HG03442 (cell line): ENCODE data around the gene AKAP13.
"Not testable (repeated sequence)": the region's sequence is repeated elsewhere in the genome, so short reads cannot be mapped to it uniquely, and the experiment has no call there.

Experiments used
- ATAC-seq: cut with Tn5 transposase; IDR thresholded peaks from one replicate; pipeline ENCODE4 v1.9.1; 2021; ENCODE audit warnings: mild to moderate bottlenecking, moderate library complexity; ENCODE audit not compliant: unreplicated experiment

The AKAP13 gene

DNA sequence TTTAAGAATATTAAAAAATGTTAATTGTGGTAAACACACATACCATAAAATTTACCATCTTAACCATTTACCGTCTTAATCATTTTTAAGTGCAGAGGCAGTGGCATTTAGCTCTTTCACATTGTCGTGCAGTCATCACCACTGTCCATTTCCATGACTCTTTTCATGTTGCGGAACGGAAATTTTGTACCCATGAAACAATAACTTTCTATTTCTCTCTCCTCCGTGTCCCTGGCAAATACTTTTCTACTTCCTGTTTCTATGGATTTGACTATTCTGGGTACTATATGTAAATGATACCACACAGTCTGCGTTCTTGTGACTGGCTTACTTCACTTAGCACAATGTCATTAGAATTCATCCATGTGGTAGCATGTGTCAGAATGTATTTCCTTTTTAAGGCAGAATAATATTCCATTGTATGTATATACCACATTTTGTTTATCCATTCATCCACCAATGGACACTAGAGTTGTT, 27.9 kb downstream of the AKAP13 start:
- peak; percentile 39 for ATAC-seq

- no peak for ATAC-seq
These were observed 31.7 kb downstream of the AKAP13 start for GRCh38 chr15:85412066-85412465.

DNA sequence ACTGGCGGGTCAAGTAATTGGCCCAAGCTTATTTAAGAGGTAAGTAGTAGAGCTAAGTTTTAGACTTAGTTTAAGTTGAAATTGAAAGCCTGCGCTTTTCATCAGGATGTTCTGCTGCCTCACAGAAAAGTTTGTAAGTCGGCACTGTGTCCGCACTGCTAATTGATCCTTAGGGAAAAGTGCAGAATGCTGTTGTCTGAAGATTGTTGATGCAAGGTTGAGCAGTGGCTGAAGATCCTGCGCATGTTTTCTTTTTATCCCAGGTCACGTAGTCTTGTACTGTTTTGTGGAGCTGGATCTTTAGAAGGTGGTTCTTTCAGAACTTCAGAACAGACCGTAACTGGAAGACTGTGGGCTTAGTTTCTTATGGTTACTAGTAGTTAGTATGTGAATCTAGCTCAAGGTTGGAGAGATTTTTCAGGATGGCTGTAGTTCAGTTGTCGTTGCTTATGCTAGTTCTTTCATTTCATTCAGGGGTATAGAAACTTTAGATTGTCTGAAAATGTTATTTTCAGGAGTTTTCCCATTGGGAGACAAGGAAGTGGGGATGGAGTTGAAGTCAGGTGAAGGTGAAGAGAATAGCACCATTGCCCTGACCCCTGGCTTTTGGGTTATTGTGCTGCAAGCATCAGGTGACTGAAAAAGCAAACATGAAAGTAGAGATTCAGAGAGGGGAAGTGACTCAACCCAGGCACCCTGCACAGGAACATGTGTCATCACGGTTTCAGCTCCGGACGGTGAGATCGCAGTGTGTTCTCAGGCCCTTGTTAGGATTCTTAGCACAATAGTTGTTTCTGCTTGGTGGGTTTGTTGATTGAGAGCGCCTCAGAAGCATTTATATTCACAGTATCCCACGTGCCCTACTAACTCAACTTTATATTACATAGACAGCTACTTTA, 32.8 kb downstream of the AKAP13 start:
- peak; percentile 98 for ATAC-seq

- no peak for ATAC-seq
These were observed 33.6 kb downstream of the AKAP13 start for GRCh38 chr15:85414037-85414436.

DNA sequence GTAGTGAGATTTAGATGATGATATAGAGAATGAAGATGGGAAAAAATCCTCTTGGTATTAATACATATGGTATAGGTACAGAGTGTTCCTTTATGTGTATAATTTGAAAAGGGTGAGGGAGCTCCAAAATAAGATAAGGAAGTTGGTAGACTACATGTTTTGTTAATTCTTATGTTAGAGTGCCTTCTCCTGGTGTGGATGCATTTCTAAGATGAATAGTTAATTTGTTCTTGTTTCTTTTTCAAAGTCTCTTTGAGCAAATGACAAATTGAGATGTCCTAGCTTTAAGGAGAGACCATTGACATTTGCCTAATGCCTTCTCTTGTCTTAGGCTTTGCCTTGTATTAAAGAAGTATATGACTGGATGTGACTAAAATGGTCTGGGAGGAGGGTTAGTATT, 34.1 kb downstream of the AKAP13 start:
- no peak for ATAC-seq

- no peak for ATAC-seq
These were observed 34.6 kb downstream of the AKAP13 start for GRCh38 chr15:85414991-85415390.

- ATAC-seq: no peak
These were observed 35.4 kb downstream of the AKAP13 start for GRCh38 chr15:85415783-85416182.

DNA sequence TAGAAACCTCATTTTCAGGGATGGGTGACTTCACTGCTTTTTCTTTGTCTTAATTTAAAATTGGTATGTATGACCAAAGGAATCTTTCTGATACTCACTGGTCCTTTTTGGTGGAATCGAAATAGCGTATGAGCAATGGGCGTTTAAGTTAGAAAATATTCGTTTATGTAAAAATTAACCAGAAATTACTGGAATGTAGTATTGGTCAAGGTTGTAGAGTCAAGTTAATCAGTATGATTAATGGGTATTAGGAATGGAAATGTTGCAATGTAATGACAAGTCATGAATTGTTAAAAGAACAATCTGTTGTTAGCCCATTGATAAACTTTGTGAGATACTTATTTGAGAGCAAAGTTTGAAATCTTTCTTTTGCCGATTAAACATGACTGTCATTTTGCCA, 36.9 kb downstream of the AKAP13 start:
- ATAC-seq: no peak

DNA sequence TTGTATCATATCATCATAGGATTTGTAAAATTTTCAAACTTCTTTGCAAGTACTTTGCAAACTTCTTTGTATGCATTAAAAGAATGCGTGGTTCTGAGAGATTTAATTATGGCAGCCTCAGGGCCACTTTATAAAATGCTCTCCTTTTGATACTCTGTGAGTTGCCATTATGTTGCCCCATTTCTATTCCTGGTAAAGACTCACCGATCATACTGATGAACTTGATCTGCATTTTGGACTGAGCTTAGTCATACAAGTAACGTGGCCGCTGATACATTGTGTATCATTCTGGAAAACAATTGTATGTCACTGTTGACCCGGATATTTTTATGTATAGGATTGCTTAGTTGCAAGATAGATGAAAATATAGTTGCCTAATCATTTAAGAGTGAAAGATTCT, 38.8 kb downstream of the AKAP13 start:
- ATAC-seq: no peak

- ATAC-seq: no peak
These were observed 40.9 kb downstream of the AKAP13 start for GRCh38 chr15:85421116-85421925.

GRCh38 chr15:85422607-85423006, 42.2 kb downstream of the AKAP13 start:
- no peak for ATAC-seq

DNA sequence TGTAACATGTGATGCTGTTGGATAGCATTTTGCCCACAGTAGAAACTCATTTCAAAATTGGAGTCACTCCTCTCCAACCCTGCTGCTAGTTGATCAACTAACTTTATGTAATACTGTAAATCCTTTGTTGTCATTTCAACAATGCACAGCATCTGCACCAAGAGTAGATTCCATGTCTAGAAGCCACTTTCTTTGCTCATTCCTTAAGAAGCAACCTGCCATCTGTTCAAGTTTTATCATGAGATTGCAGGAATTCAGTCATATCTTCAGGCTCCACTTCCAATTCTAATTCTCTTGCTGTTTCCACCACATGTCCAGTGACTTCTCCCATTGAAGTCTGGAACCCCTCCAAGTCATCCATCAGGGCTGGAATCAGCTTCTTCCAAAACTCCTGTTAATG, 42.9 kb downstream of the AKAP13 start:
- no peak for ATAC-seq

DNA sequence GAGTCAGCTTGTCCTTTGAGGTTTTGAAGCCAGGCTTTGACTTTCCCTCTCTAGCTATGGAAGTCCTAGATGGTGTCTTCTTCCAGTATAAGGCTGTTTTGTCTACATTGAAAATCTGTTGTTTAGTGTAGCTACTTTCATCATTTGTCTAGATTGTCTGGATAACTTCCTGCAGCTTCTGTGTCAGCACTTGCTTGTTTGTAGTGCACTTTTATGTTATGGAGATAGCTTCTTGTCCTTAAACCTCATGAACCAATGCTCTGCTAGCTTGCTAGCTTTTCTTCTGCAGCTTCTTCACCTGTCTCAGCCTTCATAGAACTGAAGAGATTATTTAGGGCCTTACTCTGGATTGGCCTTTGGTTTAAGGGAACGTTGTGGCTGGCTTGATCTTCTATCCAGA, 43.8 kb downstream of the AKAP13 start:
- no peak for ATAC-seq

DNA sequence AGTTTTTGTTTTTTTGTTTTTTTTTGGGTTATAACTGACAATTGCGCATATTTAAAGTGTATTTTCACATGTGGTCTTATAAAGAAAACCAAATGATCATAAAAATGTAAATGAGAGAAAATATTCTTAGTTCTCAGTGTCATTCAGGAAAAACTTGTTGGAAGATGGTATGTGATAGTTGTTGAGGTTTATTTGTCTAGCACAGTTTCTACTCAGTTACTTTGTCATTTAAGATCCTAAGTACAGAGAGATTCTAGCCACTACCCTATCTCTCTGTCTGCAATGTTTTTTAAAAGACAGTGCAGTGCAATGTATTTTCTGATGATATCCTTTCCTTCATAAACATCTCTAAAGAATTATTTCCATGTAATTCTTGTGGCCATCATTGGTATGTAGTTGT, 46.1 kb downstream of the AKAP13 start:
- ATAC-seq: no peak

GRCh38 chr15:85427286-85428028, 47.1 kb downstream of the AKAP13 start:
- no peak for ATAC-seq

- ATAC-seq: no peak
These were observed 49.1 kb downstream of the AKAP13 start for GRCh38 chr15:85429522-85429921.

DNA sequence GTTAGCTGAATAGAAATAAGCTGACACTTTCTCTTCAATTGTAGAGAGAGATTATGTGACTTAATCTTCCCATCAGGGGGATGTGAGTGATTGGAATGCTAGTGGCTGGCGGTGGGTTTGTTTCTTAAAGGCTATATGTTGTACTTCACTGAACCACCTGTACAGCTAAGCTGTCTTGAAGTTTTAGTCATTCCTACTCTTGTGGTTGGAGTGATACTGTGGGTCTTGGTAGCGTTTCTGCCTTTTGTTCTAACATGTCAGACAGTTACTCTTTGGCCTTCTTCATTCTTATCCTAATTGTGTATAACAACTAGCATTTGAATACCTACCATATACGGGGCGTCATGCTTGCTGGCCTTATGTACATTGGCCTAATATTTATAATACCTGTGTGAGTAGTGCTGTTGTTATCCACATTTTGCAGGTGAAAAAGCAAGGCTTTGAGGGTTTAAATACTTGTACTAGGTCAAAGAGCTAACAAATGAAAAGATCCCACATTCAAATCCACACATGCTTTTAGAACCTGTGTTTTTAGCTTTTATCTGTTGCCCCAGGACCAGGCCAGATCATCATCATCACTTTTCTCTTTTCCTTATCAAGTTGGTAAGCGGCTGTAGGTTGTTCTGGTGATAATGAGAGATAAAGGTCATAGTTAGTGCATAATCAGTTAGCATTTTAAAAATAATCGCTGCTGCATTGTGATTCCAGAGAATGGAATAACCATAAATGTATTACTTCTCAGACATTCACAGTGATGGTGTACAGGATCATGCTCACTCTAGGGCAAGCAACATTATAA, 50.2 kb downstream of the AKAP13 start:
- peak; percentile 98 for ATAC-seq

- no peak for ATAC-seq
These were observed 59.6 kb downstream of the AKAP13 start for GRCh38 chr15:85439996-85440395.

DNA sequence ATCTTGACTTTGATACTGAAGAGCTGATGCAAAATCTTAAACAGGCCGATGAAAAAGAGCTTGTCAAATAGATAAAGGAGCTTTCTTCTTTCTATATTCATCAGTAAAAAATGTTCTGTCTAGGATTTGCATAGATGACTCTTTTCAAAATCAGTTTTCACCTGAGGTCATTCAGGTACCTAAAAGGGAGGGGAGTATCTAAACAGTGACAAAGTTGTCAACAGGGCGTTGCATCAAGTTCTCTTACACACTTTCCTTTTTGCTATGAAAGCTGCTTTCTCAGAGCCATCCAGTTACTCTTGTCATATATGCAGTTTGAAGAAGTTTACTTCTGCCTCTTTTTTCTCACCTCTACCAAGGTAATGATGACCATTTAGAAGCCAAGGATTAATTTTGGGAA, 60.0 kb downstream of the AKAP13 start:
- peak; percentile 38 for ATAC-seq

DNA sequence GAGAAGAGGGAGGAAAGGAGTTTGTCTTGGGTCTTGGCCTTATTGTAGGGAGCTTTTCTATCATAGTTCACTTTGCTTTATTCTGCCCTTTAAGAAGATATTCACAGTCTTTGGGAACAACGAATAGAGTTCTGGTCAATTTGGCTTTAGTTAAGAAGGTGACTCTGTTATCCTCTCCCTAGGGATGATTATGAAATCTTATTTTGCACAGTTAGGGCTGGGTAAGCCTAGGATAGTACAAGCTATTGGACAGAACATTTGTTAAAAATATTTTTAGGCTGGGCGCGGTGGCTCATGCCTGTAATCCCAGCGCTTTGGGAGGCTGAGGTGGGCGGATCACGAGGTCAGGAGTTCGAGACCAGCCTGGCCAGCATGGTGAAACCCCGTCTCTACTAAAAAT, 61.5 kb downstream of the AKAP13 start:
- ATAC-seq: not testable (repeated sequence)
